ENCODE measurements around the gene ACE.
"Not testable (repeated sequence)": the region's sequence is repeated elsewhere in the genome, so short reads cannot be mapped to it uniquely, and the experiment has no call there.

The ACE gene

GRCh38 chr17:63455417-63455816 is 21.4 kb upstream of the ACE start:
- intact Hi-C loops (cut with DNase I): no loop called here
- no peak for DNase-seq

GRCh38 chr17:63458478-63458877 is 18.4 kb upstream of the ACE start:
- no peak for DNase-seq
- intact Hi-C loops (cut with DNase I): no loop called here

GRCh38 chr17:63460018-63460417 is 16.8 kb upstream of the ACE start:
- DNase-seq: no peak
- intact Hi-C loops (cut with DNase I): no loop called here

GRCh38 chr17:63463771-63464170 is 13.1 kb upstream of the ACE start:
- DNase-seq: no peak
- intact Hi-C loops (cut with DNase I): no loop called here

- DNase-seq: no peak
- intact Hi-C loops (cut with DNase I): no loop called here
Observed at GRCh38 chr17:63464691-63465236, 12.1 kb upstream of the ACE start.

GRCh38 chr17:63468099-63468498 is 8.8 kb upstream of the ACE start:
- intact Hi-C loops (cut with DNase I); DNase-seq: not testable (repeated sequence)

- intact Hi-C loops (cut with DNase I): no loop called here
- no peak for DNase-seq
Observed at GRCh38 chr17:63474174-63474573, 2.7 kb upstream of the ACE start.

- intact Hi-C loops (cut with DNase I): loop anchor here (5.0 kb wide), 1 partner anchor 33 kb away; no protein-coding TSS in a partner anchor
- peak in 7 of 42 donors; percentile 14 to 52 (median 23) for DNase-seq
Observed at GRCh38 chr17:63474586-63475460, 2.0 kb upstream of the ACE start.

- intact Hi-C loops (cut with DNase I): loop anchor here (5.0 kb wide), 1 partner anchor 33 kb away; no protein-coding TSS in a partner anchor
- DNase-seq: peak; percentile 35 to 91 (median 72)
Observed at GRCh38 chr17:63475491-63476412, 1.1 kb upstream of the ACE start.

- intact Hi-C loops (cut with DNase I): loop anchor here (5.0 kb wide), 1 partner anchor 34 kb away; no protein-coding TSS in a partner anchor
- DNase-seq: peak in 2 of 42 donors; percentile 13 to 18
Observed at GRCh38 chr17:63476459-63476853, 405 bp upstream of the ACE start.

GRCh38 chr17:63477480-63478440 is 899 bp downstream of the ACE start:
- intact Hi-C loops (cut with DNase I): loop anchor here (5.0 kb wide), 1 partner anchor 35 kb away; no protein-coding TSS in a partner anchor
- DNase-seq: peak in 10 of 42 donors; percentile 4 to 48 (median 28)

- peak; percentile 38 to 88 (median 75) for DNase-seq
- intact Hi-C loops (cut with DNase I): loop anchor here (5.0 kb wide), 1 partner anchor 37 kb away; no protein-coding TSS in a partner anchor
Observed at GRCh38 chr17:63478814-63479494, 2.1 kb downstream of the ACE start.

- DNase-seq: no peak
- intact Hi-C loops (cut with DNase I): loop anchor here (5.0 kb wide), 1 partner anchor 37 kb away; no protein-coding TSS in a partner anchor
Observed at GRCh38 chr17:63479495-63480184, 2.8 kb downstream of the ACE start.

- intact Hi-C loops (cut with DNase I): no loop called here
Observed at GRCh38 chr17:63480192-63480784, 3.4 kb downstream of the ACE start.

GRCh38 chr17:63480826-63481487 is 4.1 kb downstream of the ACE start:
- intact Hi-C loops (cut with DNase I): no loop called here
- peak in 2 of 42 donors; percentile 32 to 38 for DNase-seq

More at GRCh38 chr17:63480192-63480784, 3.4 kb downstream of the ACE start:
- DNase-seq: no peak

- intact Hi-C loops (cut with DNase I): no loop called here
- no peak for DNase-seq
Observed at GRCh38 chr17:63481488-63481870, 4.6 kb downstream of the ACE start.
